Measurements from ENCODE around the gene IL23A.
"Not testable (repeated sequence)": the region's sequence is repeated elsewhere in the genome, so short reads cannot be mapped to it uniquely, and the experiment has no call there.

IL23A gene

DNA sequence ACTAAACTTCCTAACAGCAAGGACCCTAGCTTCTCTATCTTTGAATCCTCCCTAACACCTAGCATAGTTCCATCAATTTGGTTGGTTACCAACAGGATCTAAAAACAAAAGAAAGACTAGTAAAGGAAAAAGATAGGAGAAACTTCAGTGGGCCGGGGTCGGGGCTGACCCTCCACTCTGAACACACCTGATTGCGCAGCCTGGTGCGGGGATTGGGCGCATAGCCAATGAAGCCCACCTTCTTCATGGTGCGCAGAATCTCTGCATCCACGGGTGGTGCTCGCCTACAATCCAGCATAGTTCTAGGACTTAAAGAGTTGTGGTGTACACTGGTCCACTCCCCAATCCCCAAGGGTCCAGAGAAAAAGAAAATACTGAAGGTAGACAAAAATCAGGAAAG is 12.6 kb upstream of the IL23A start:
- DNase-seq (ENCODE audit: low spot score): no peak

DNA sequence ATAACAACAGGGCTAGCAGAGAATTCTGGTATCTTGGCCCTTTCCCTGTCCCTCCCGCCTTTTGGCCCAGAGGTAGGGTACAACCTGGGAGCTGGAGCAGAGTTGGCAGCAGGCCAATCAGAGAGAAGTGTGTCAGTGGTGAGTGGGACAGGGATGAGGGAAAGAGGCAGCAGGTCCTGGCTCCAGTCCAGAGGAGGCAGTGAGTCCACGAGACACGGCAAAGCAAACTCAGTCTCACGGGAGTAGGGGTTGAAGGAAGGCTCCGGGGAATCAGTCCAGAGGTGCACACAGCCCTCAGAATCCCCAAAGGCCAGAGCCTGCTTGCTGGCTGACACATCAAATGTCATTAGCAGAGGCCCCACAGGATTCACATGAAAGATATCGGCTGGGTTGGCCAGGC is 12.2 kb upstream of the IL23A start:
- DNase-seq (ENCODE audit: low spot score): no peak

DNA sequence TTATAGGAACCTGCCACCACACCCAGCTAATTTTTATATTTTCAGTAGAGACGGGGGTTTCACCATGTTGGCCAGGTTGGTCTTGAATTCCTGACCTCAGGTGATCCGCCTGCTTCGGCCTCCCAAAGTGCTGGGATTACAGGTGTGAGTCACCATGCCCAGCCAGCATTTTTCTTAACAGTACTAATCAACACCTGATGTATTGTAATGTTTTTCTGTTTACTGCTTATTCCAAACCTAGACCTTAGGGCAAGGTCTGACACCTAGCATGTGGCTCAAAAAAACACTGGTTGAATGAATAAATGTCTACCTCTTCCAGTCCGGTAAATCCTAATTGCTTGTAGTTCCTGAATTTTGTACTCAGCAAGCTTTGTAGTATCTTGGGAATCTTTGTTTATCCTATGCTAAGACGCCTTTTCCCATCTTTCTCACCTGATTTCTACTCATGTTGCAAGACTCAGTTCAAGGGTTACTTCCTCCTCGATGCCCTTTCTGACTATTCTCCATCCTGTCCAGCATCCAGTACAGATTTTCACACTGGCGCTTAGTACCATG is 7.7 kb upstream of the IL23A start:
- DNase-seq (ENCODE audit: low spot score): no peak

DNA sequence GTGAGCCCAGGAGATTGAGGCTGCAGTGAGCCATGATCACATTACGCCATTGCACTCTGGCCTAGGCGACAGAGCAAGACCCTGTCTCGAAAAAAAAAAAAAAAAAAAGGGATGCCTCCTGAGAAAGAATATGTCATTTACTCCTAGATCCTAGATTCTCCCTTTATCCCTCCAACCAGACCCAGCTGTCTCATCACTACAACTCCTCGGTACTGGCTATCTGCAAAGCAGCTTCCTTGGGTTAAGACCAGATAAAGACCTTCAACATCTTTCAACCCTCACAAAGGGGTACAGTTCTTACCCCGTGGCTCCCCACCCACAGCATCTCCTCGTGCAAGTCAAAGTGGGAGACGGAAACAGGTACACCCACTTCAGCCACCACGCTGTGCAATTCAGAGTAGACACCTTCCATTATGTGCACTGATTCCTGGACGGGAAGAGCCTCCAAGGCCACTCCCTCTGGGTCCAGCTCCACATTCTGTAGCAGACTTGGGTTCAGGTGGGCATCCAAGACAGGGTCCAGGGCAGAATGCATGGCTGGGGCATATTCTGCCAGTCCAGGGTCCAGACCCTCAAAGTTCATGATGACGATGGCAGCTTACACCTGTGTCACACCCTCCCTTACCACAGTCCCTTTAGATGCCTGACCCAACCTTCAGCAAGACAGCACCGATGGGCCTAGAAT is 6.0 kb upstream of the IL23A start:
- no peak for DNase-seq (ENCODE audit: low spot score)

DNA sequence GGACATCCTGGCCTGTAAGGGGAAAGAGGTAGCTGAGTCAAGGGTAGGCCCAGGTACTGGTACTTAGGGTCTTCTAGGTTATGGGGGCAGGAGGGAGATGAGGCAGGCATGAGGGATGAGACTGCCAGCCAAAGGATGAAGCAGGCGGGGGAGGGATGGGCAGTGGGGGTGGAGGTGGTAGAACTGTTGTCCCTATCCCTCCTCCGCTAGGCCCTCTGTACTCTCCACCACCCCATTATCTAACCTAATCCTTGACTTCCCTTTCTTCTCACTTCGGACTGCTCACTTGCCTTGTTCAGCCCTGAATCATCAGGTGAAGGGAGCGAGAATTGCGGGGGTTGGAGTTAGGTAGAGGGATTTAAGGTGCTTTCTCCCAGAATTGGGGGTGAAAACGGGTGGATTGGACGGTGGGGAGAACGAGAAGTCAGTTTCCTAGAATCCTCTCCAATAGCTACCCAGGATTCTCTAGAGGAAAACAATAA is 5.4 kb upstream of the IL23A start:
- DNase-seq (ENCODE audit: low spot score): no peak

DNA sequence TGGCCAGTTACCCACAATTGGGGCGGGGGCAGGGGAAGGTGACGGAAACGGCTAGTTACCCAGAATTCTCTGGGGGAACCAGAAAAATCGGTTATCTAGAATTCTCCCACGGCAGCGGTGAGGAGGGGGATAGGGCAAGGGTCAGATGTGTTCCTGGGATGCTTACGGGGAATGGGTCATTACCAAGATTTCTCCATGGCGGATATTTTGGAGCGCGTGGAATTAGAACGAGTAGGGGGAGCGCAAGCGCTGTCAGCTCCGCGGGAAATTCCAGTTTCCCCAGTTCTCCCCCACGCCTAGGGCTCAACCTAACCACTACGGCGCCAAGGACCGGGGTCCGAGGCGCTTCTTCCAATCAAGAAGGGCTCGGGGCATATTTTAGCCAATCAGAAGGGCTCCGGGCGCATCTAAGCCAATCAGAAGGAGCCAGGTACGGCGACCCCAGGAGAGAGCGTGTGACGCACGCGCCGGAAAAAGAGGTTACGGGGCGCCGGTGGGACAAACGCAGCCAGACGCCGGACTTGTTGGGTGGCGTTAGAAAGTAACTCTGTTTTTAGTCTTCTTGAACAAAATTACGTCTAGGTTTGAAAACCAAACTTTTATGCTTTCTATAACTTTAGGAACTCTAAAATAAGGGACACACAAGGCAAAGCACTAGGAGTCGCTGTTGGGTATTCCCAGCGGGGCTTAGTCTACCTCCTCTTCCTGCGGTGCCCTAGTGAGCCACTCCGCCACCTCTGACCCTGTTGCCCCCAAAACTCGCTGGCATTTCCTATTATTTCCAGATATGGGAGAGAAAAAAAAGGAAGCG is 4.8 kb upstream of the IL23A start, which contains the start of gene PAN2:
Gene PAN2, minus strand, starts transcription at position 322 of the 811 bp plus-strand sequence. CDS start 906 bp downstream, outside the sequence.
- peak; percentile 97 for DNase-seq (ENCODE audit: low spot score)

DNA sequence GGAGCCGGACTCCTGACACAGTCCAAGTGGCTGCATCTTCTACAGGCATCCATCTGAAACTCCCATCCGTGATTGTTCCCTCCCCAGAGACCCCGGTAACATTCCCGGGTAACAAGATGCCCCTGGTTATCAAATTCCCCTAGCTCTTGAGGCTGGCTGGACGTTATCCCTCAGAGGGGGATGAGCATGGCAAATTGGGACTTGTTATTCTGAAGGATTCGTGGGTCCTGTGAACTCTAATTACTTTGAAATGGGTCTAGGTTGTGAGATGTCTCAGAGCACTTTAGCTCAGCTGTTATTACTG is 4.2 kb upstream of the IL23A start:
- no peak for DNase-seq (ENCODE audit: low spot score)

DNA sequence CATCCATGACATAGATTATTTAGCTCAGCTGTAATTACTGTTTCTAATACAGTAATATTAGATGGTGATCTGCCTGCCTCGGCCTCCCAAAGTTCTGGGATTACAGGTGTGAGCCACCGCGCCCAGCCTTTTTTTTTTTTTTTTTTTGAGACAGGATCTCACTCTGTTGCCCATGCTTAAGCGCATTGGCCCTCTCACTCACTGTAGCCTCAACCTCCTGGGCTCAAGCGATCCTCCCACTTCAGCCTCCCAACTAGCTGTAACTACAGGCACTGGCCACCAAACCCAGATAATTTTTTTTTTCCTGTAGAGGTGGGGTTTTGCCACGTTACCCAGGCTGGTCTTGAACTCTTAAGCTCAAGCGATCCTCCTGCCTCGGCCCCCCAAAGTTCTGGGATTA is 3.2 kb upstream of the IL23A start:
- not testable (repeated sequence) for DNase-seq (ENCODE audit: low spot score)

DNA sequence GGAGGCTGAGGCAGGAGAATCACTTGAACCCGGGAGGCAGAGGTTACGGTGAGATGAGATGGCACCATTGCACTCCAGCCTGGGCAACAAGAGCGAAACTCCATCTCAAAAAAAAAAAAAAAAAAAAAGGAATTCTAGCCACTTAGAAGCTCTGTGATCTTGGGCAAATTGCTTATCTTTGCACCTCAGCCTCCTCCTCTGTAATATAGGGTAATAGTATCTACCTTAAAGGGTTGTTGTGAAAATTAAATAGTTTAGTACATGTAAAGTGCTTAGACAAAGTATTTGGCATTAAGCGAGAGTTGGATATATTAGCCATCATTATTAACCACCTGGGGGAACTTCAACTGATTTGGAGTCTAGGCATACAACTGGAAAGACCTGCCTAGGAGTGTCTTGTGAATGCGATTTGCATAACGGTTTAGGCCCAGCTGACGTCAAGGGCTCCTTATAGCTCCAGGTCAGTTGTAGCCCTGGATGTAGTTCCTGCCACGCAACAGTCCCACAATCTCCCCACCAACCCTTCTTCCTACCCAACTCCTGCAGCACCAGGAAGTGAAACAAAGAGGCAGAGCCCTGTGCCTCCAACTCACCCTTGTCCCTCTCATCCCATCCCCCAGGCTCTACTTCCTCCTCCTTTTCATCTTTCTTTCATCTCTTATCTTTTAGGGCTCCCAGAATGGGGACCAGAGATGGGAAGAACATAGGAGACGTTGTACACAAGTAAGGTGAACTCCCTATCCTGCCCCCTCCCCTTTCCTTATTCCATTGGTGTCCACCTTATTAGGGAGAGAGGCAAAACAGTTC is 2.1 kb upstream of the IL23A start:
- no peak for DNase-seq (ENCODE audit: low spot score)

DNA sequence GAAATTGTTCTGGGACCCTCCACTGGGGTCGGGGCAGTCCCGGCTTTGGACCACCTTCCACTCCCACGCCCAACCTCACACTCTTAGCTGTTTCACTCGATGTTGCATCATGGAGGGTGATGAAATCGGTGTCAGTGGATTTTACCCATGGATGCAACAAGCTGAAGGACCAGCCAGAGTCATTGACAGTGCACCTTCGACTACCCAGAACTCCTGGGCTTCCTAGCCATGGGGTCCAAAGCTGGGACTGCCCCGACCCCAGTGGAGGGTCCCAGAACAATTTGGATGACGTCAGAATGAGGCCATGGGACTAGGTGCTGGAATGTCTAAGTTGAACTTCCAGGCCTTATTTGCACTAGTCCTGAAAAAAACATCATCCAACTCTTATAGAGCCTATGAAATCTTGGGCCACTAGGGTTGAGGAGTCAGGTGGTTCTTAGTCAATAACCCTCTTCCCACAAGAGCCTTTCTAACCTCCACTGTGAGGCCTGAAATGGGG is 882 bp upstream of the IL23A start:
- no peak for DNase-seq (ENCODE audit: low spot score)

DNA sequence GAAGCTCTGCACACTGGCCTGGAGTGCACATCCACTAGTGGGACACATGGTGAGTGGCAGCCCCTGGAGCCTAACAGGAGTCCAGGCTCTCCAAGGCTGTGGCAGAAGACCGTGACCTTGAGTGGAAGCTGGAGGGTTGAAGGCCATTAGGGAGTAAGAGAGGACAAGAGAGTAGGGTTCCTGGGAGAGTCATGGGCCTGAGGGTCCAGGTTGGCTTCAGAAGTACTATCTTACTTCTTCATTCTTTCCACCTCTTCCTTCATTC is 406 bp downstream of the IL23A start:
- no peak for DNase-seq (ENCODE audit: low spot score)

DNA sequence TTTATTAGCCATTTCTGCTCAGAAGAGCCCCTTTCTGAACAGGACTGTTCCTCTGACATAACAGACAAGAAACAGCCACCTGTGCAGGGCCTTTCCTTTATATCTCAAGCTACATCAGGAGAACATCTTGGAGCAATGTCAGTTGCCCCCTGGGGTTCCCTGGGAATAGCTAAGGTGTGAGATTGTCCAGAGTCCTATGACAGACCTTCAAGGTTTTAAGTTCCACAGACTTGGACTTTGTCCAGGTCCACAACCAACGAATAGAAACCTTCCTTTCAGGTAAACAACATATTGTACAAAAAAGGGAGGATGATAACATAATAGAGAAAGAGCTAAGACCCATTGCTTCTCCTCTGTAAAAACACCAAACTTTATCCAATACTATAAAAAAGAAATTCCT is 2.9 kb downstream of the IL23A start:
- no peak for DNase-seq (ENCODE audit: low spot score)

DNA sequence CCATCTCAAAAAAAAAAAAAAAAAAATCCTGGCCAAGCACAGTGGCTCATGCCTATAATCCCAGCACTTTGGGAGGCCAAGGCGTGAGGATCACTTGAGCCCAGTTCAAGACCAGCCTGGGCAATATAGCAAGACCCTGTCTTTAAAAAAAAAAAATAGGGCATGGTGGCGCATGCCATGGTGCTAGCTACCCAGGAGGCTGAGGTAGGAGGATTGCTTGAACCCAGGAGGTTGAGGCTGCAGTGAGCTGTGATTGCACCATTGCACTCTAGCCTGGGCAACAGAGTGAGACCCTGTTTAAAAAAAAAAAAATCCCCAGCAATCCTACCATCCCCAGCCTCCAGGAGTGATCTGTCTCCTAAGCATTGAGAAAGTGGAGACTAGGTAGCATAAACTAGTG is 3.6 kb downstream of the IL23A start:
- DNase-seq (ENCODE audit: low spot score): not testable (repeated sequence)

DNA sequence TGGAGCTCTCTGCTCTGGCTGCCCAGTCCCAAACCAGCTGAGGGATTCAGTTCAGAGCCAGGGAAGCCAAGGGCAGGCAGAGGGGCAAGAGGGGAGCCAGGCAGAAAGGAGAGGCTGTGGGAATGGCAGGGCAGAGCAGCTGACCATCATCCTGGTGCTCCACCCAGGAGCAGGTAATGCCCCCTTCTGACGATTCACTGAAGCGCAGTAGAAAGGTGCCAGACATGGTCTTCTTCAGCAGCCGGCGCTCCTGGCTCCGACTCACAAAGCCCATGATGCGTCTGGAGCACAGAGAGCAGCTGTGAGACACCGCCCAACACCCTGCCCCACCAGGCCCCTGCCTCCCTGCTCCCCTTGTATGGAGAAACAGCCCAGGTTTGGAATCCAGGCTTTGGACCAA is 8.0 kb downstream of the IL23A start:
- DNase-seq (ENCODE audit: low spot score): no peak

DNA sequence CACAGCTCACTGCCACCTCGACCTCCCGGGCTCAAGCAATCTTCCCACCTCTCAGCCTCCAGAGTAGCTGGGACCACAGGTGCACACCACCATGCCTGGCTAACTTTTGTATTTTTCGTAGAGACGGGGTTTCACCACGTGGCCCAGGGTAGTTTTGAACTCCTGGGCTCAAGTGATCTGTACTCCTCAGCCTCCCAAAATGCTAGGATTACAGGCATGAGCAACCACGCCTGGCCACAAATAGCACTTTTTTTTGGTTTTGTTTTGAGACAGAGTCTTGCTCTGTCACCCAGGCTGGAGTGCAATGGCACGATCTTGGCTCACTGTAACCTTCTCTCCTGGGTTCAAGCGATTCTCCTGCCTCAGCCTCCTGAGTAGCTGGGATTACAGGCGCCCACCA is 8.6 kb downstream of the IL23A start:
- DNase-seq (ENCODE audit: low spot score): not testable (repeated sequence)

DNA sequence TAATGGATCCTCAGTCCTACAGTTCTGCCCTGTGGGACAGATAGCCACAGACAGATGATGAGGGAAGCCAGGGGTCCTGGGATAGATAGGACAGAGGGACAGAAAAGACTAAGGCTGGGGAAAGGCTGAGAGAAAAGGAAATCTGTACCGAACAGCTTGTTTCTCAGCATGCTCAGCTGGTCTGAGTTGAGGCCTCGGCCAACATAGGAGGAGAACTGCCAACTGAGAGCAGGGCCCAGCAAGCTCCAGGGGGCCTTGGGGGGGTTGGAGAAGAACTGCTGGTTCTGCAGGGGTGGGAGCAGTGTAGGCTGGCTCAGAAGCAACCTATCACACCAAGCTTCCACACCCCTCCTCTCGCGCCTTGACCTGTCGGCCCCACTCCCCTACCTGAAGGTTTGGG is 10.1 kb downstream of the IL23A start:
- no peak for DNase-seq (ENCODE audit: low spot score)

DNA sequence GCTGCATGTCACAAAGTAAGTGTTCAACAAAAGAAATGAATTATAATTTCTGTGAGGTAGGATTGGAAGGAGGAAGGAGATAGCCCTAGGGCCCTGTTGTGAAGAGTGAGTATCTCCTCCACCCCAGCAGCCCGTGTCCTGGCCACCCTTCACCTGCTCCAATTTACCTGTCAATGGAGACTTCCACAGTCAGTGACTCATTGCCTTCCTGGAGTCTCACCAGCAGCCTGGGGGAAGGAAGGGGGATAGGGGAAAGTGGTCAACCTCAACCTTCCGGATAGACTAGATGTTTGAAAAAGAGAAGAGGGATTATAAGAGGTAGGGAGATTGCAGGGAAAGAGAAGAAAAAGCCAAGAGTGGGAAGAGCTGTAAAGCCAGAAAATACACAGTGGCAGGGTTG is 12.0 kb downstream of the IL23A start:
- no peak for DNase-seq (ENCODE audit: low spot score)

DNA sequence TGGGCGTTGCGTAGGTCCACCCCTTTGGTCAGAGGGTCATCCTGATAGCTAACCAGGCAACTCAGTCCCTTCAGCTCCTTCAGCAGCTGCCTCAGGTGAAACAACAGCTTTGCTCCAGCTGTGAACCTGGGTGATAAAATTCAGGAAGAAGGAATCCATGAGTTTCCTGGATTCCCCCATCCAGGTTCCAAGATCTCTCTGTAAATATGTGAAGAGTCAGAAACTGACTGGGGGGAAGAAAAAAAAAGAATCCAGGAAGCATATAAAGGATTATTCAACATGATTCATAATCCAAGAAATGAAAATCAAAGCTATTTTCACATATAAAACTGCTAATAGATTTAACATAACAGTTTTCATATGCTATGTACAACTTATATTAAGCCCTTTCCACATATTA is 12.6 kb downstream of the IL23A start:
- DNase-seq (ENCODE audit: low spot score): no peak

DNA sequence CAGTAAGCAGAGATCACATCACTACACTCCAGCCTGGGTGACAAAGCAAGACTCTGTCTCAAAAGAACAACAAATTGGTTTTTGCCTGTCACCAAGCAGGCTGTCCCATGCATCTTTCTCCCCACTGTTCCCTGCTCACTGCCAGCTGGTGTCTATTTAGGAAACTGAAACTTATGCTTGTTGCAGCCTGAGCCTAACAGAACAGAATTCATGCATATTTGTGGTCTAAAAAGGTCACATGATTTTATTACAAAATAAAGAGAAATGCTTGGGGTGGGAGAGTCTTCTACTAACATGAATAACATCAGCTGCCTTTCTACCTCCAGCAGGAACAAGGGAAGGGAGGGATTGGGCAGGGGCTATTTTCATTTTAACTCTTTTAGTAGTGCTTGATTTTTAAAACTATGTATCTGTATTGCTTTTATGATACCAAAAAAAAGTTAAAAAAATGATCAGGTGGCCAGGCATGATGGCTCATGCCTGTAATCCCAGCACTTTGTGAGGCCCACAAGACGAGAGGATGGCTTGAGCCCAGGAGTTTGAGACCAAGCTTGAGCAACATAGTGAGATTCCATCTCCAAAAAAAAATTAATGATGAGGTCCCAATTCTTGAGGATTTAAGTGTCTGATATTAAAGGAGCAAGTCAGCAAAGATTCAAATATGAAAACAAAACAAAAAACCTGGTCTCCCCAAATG is 20.3 kb downstream of the IL23A start:
- no peak for DNase-seq (ENCODE audit: low spot score)

DNA sequence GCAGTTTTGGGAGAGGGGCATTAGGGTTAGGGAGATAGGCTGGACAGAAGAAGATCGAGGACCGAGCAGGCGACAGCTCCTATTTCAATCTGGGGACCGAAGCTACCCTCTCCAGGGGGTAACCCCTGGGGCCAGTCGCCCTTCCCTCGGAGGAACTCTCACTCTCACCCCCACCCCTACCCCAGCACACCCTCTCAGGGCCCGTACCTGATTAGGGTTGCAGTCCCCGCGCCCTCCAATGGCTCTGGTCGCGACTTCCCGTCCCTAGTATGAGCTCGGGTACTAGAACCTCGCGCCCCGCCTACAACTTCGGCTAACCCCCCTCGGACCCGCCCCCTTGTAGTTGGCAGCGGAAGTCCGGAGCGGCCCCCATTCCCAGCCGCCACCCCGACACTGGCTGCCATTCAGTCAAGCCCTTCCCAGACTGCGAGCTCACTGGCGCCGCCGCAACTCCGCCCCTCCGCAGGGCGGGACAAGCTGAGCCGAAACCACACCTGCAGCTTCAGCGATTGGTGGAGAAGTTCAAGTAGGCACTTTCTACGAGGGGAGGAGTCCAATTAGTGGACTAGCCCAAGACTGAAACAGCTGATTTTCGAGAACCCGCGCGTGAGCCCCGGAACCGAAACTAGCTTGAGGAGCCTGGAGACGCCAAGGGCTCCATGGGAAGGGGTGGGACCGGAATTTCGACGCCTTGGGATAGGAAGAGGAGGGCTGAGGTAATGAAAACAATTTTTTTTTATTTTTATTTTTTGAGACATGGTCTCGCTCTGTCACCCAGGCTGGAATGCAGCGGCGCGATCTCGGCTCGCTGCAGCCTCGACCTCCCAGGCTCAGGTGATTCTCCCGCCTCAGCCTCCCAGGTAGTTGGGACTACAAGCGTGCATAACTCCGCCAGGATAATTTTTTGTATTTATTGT is 21.4 kb downstream of the IL23A start, which contains the start of gene STAT2:
Gene STAT2, minus strand, starts transcription at position 257 of the 917 bp plus-strand sequence. CDS start 3,536 bp downstream, outside the sequence.
- peak; percentile 100 for DNase-seq (ENCODE audit: low spot score)
